Endothelial cell of umbilical vein (primary cell): Measurements from ENCODE around the gene ELMO1. TPM values are rescaled to one million over a fixed set of nuclear protein-coding genes. Genes with fewer than 3 reads are reported as not detected.

ENCODE experiments used
- BruUV-seq: library from RNA; stranded (reverse); fragments of 400-500 nt; replicated peaks from 2 replicates; lab custom pipeline; 2021; lab: Mats Ljungman, UMichigan
- CTCF ChIA-PET: fragments of 300-600, 350-600 bp; sonication (Branson Sonifier 250); formaldehyde crosslinking; loops from one replicate; lab custom pipeline; 2021; ENCODE audit warnings: antibody characterized with exemption, inconsistent platforms; lab: Charles Lee
- POLR2A ChIA-PET: fragments of 300-600, 350-600 bp; sonication (Branson Sonifier 250); formaldehyde crosslinking; loops from one replicate; lab custom pipeline; 2021; ENCODE audit warnings: antibody characterized with exemption, inconsistent platforms; lab: Charles Lee
- DNase-seq: peaks from one replicate; pipeline ENCODE4 v3.0.0-alpha.2; 2011; ENCODE audit warnings: low read depth, low spot score
- FAIRE-seq: peaks from 2 replicates; lab custom pipeline; 2011; peaks lifted over from hg19 to GRCh38; lab: Jason Lieb, UNC
- H2AFZ ChIP-seq: 2 replicates; pipeline ENCODE4 v1.6.0; 2012; ENCODE audit warnings: low read depth, low read length, control low read depth, inconsistent platforms
- H3K27ac ChIP-seq: 2 replicates; pipeline ENCODE4 v1.5.1; 2011; ENCODE audit warnings: low read depth, mild to moderate bottlenecking, control low read depth, low read length, moderate library complexity; ENCODE audit not compliant: insufficient read depth
- H3K27me3 ChIP-seq, 2 experiments: 2 replicates each; pipeline versions ENCODE4 v1.6.0 to v1.6.1; 2011; ENCODE audit warnings: low read length in 2 of 2, mixed read lengths in 1 of 2; ENCODE audit not compliant: control insufficient read depth in 2 of 2, insufficient read depth in 2 of 2
- H3K36me3 ChIP-seq, 2 experiments: 2 replicates in 1 of 2; 3 replicates in 1 of 2; pipeline ENCODE4 v1.5.1; 2011; ENCODE audit warnings: low read length in 2 of 2, mild to moderate bottlenecking in 1 of 2, moderate library complexity in 1 of 2; ENCODE audit not compliant: control insufficient read depth in 2 of 2, insufficient read depth in 2 of 2; ENCODE audit errors: extremely low read depth in 1 of 2
- H3K4me1 ChIP-seq: 3 replicates; pipeline ENCODE4 v1.5.1; 2011; ENCODE audit warnings: mild to moderate bottlenecking, low read length; ENCODE audit not compliant: control insufficient read depth, insufficient read depth; ENCODE audit errors: extremely low read depth
- H3K4me2 ChIP-seq: 2 replicates; pipeline ENCODE4 v1.6.1; 2011; ENCODE audit warnings: low read length, control low read depth, mixed read lengths; ENCODE audit not compliant: insufficient read depth
- H3K4me3 ChIP-seq, 3 experiments: fragments of 200-600 bp in 1 of 3; sonication (generic), shearing (Covaris generic) in 1 of 3; replicated peaks in 1 of 3; 2 replicates each; pipeline ENCODE4 v1.5.1; 2011 to 2016; ENCODE audit warnings: control low read depth in 3 of 3, low read length in 3 of 3, mild to moderate bottlenecking in 2 of 3, inconsistent platforms in 1 of 3, low read depth in 1 of 3, moderate library complexity in 1 of 3; ENCODE audit not compliant: insufficient read depth in 1 of 3
- H3K79me2 ChIP-seq: 2 replicates; pipeline ENCODE4 v1.6.0; 2012; ENCODE audit warnings: low read length, inconsistent platforms; ENCODE audit not compliant: control insufficient read depth, insufficient read depth
- H3K9ac ChIP-seq: replicated peaks from 2 replicates; pipeline ENCODE3; 2011; ENCODE audit warnings: low read length, control low read depth; ENCODE audit not compliant: insufficient read depth; ENCODE audit errors: extremely low read depth
- H3K9me1 ChIP-seq: replicated peaks from 3 replicates; pipeline ENCODE4 v1.6.0; 2011; ENCODE audit warnings: mild to moderate bottlenecking, low read length; ENCODE audit not compliant: control insufficient read depth, insufficient read depth; ENCODE audit errors: extremely low read depth
- H3K9me3 ChIP-seq: replicated peaks from 2 replicates; pipeline ENCODE4 v1.5.1; 2012; ENCODE audit warnings: low read length, inconsistent platforms; ENCODE audit not compliant: control insufficient read depth, insufficient read depth
- H4K20me1 ChIP-seq: replicated peaks from 2 replicates; pipeline ENCODE3; 2011; ENCODE audit warnings: mild to moderate bottlenecking, low read length; ENCODE audit not compliant: control insufficient read depth, insufficient read depth; ENCODE audit errors: extremely low read depth
- CTCF ChIP-seq, 2 donors: IDR thresholded peaks; 1 replicate in 1 of 2; 2 replicates in 1 of 2; pipeline ENCODE4 v1.5.1; 2011; ENCODE audit warnings: low read length in 2 of 2, mild to moderate bottlenecking in 2 of 2, moderate library complexity in 2 of 2, control low read depth in 1 of 2, inconsistent platforms in 1 of 2, low read depth in 1 of 2; ENCODE audit not compliant: insufficient read depth in 1 of 2; ENCODE audit errors: extremely low read depth in 1 of 2
- EZH2 ChIP-seq: IDR thresholded peaks from 2 replicates; pipeline ENCODE4 v1.6.1; 2012; ENCODE audit warnings: borderline replicate concordance, low read depth, mild to moderate bottlenecking, moderate library complexity, low read length, inconsistent platforms; ENCODE audit not compliant: severe bottlenecking
- FOS ChIP-seq: IDR thresholded peaks from 2 replicates; pipeline ENCODE4 v1.6.1; 2011; ENCODE audit warnings: mild to moderate bottlenecking, low read length, moderate library complexity, borderline replicate concordance; ENCODE audit not compliant: insufficient read depth
- MYC ChIP-seq: IDR thresholded peaks from one replicate; pipeline ENCODE4 v1.6.1; 2011; ENCODE audit warnings: mild to moderate bottlenecking, low read depth, low read length
- POLR2A ChIP-seq: IDR thresholded peaks from 2 replicates; pipeline ENCODE4 v1.6.1; 2012; ENCODE audit warnings: low read depth, mild to moderate bottlenecking, control low read depth, low read length
- POLR2AphosphoS5 ChIP-seq: IDR thresholded peaks from 2 replicates; pipeline ENCODE4 v1.6.1; 2012; ENCODE audit warnings: low read depth, mild to moderate bottlenecking, control low read depth, low read length, moderate library complexity; ENCODE audit not compliant: insufficient read depth
- dilution Hi-C: fragments of 300-500 bp; cut with MboI; formaldehyde crosslinking; loops from one replicate; pipeline ENCODE4 v1.15.0; 2019; ENCODE audit warnings: low sequenced_read_pairs; ENCODE audit not compliant: extremely low pct_ligation_motif_present
- intact Hi-C: fragments of 100-400 bp; cut with micrococcal nuclease; formaldehyde crosslinking; loops from one replicate; pipeline ENCODE4 v1.10.0; 2022
- polyA plus RNA-seq, 4 experiments: library from polyadenylated mRNA; depleted of rRNA in 3 of 4; stranded (reverse) in 3 of 4; unstranded in 1 of 4; fragments of >200 nt; gene quantifications; 2 replicates each; pipeline versions ENCODE4 v1.2.1 to v1.2.3, GENCODE V29; 2011 to 2012; ENCODE audit warnings: missing spikeins in 1 of 4
- total RNA-seq: library from RNA; stranded (reverse); gene quantifications from 2 replicates; pipeline ENCODE4 v1.2.3, GENCODE V29; 2021

ELMO1 gene
- total and polyA plus RNA-seq, 2 donors (not counting 3 experiments of a cell fraction or from before 2014, with no cell fraction given): 17.0 to 30.6 TPM

- POLR2A ChIA-PET: no interaction called here
Observed at GRCh38 chr7:36811807-36812206, 636.9 kb downstream of the ELMO1 start.

More at GRCh38 chr7:36811807-36812206, 636.9 kb downstream of the ELMO1 start:
- no peak for FAIRE-seq
- no peaks in the 10 kb centered on the region for H3K4me1 ChIP-seq
- H3K9me1 ChIP-seq: no peaks in the 10 kb centered on the region
- H3K4me3 ChIP-seq: no peak overlapping the region
- H4K20me1 ChIP-seq: no peaks in the 10 kb centered on the region
- CTCF ChIA-PET: interaction anchor here (0.7 kb wide), 1 partner anchor 370 kb away, joined by 3 read pairs; no protein-coding TSS in a partner anchor
- intact Hi-C loops: no loop called here
- H3K9me3 ChIP-seq: no peaks in the 10 kb centered on the region
- no peak overlapping the region for H3K4me2 ChIP-seq
- no peaks in the 10 kb centered on the region for H3K27me3 ChIP-seq
- no peak overlapping the region for H3K27ac ChIP-seq
- no peak for DNase-seq
- no peak overlapping the region for H2AFZ ChIP-seq
- no peaks in the 10 kb centered on the region for H3K79me2 ChIP-seq
- no TSS peak for BruUV-seq
- no peak overlapping the region for H3K9ac ChIP-seq
- no peak for TF ChIP-seq FOS
- TF ChIP-seq EZH2: no peak
- TF ChIP-seq POLR2A: no peak
- no peak for TF ChIP-seq CTCF (IDR thresholded peaks at IDR 0.05; ENCODE audit: extremely low read depth in 1 of 2, insufficient read depth in 1 of 2, low read depth in 1 of 2, low read length in 2 of 2)
- TF ChIP-seq MYC: no peak
- TF ChIP-seq POLR2AphosphoS5: no peak
- H3K36me3 ChIP-seq: no peaks in the 10 kb centered on the region
- dilution Hi-C loops: no loop called here
